HFFc6 (cell line): Measurements from ENCODE around the gene RAD51B. TPM values are rescaled to one million over a fixed set of nuclear protein-coding genes. Genes with fewer than 3 reads are reported as not detected.

Experiments used
- DNase-seq: peaks from one replicate; pipeline ENCODE4 v3.0.0-alpha.2; 2018
- H3K27ac Mint-ChIP-seq: 2 replicates; pipeline ENCODE4 v1.8.0; 2020; ENCODE audit warnings: mild to moderate bottlenecking, mixed read lengths
- H3K27me3 Mint-ChIP-seq: 2 replicates; pipeline ENCODE4 v1.8.0; 2021; ENCODE audit warnings: mild to moderate bottlenecking, moderate library complexity, mixed read lengths; ENCODE audit not compliant: insufficient read depth
- H3K36me3 Mint-ChIP-seq: 2 replicates; pipeline ENCODE4 v1.8.0; 2021; ENCODE audit warnings: low read depth, mixed read lengths
- H3K4me1 Mint-ChIP-seq: 2 replicates; pipeline ENCODE4 v1.8.0; 2020; ENCODE audit warnings: low read depth, mixed read lengths
- H3K4me3 Mint-ChIP-seq: 2 replicates; pipeline ENCODE4 v1.8.0; 2020; ENCODE audit warnings: mild to moderate bottlenecking, moderate library complexity, mixed read lengths
- H3K9me3 Mint-ChIP-seq: 2 replicates; pipeline ENCODE4 v1.8.0; 2020; ENCODE audit warnings: mild to moderate bottlenecking, mixed read lengths
- total RNA-seq, 6 experiments: library from RNA; stranded (reverse); fragmentation: NEBNext Ultra II Directional; extraction: Animal tissue kit (Norgen Biotek cat#: 25700); gene quantifications; 2 replicates in 1 of 6; 3 replicates in 5 of 6; pipeline ENCODE4 v1.2.3, GENCODE V29; 2021
- TF ChIP-seq, protein P1 (sequence below): fragments of 200-600 bp; sonication (generic); IDR thresholded peaks from 2 replicates; pipeline ENCODE4 v1.5.0; 2021; ENCODE audit warnings: antibody characterized with exemption, mild to moderate bottlenecking

The RAD51B gene
- total RNA-seq, 6 experiments from 2014 or later, result 7.1 to 12.4 (median 9.6) TPM

DNA sequence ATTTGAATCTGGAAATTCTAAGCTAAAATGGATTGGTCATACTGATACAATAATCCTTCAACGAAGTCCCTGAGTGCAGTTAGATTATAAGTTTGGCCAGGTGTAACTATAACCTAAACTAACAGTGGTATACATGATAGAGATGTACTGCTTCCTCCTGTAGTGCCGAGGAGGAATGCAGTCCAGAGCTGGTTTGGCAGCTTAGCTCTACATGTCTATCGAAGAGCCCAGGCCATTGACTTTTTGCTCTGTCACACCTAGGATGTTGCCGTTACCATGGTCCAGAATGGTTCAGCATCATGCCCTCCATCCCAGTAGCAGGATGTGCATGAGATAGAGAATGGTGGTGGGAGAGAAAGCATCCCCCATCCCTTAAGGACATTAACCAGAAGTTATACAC lies 655.2 kb downstream of the RAD51B start:
- no peaks in the 10 kb centered on the region for H3K9me3 Mint-ChIP-seq
- H3K36me3 Mint-ChIP-seq, result peaks cover 6% of the 10 kb centered on the region; the same call in 1 of the 2 replicates
- no peak for DNase-seq
- no peak overlapping the region for H3K27ac Mint-ChIP-seq
- H3K4me1 Mint-ChIP-seq, result peaks cover 56% of the 10 kb centered on the region
- TF ChIP-seq, protein P1, sequence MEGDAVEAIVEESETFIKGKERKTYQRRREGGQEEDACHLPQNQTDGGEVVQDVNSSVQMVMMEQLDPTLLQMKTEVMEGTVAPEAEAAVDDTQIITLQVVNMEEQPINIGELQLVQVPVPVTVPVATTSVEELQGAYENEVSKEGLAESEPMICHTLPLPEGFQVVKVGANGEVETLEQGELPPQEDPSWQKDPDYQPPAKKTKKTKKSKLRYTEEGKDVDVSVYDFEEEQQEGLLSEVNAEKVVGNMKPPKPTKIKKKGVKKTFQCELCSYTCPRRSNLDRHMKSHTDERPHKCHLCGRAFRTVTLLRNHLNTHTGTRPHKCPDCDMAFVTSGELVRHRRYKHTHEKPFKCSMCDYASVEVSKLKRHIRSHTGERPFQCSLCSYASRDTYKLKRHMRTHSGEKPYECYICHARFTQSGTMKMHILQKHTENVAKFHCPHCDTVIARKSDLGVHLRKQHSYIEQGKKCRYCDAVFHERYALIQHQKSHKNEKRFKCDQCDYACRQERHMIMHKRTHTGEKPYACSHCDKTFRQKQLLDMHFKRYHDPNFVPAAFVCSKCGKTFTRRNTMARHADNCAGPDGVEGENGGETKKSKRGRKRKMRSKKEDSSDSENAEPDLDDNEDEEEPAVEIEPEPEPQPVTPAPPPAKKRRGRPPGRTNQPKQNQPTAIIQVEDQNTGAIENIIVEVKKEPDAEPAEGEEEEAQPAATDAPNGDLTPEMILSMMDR, result no peak
- H3K27me3 Mint-ChIP-seq, result no peaks in the 10 kb centered on the region
- H3K4me3 Mint-ChIP-seq, result no peak overlapping the region

DNA sequence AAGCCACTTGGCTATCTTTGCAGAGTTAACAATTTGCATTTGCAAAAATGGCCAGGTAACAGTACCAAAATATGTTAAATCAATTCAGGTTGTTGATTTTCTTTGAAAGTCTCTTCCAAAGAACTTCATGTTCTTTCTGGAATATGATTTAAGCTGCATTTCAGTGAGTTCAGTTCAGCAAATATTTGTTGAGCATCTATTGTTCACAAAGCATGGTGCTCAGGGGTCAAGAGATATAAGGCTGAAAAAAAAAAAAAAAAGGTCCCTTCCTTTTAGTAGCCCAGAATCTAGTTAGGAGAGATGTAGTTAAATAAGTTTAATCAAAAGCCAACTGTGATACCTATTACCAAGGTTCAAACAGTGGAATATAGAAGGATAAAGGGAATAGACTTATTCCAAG lies 656.2 kb downstream of the RAD51B start:
- Mint-ChIP-seq H3K27me3 (no peaks in the 10 kb centered on the region), H3K4me3 (peak overlapping the region; percentile 43; the same call in 1 of the 2 replicates), H3K27ac (peak overlapping the region; percentile 90), H3K4me1 (peaks cover 53% of the 10 kb centered on the region), H3K9me3 (no peaks in the 10 kb centered on the region), H3K36me3 (peaks cover 3% of the 10 kb centered on the region; the same call in 1 of the 2 replicates)
- no peak for DNase-seq
- TF ChIP-seq, protein P1, result no peak

- DNase-seq, result peak; percentile 90
- Mint-ChIP-seq H3K27ac (peak overlapping the region; percentile 90), H3K4me1 (peaks cover 54% of the 10 kb centered on the region), H3K4me3 (peak overlapping the region; percentile 43), H3K27me3 (no peaks in the 10 kb centered on the region), H3K9me3 (no peaks in the 10 kb centered on the region), H3K36me3 (0 out of 2 replicates have a peak, but pooled peaks cover 8% of the 10 kb centered on the region)
- TF ChIP-seq, protein P1, result no peak
These were observed 656.9 kb downstream of the RAD51B start for GRCh38 chr14:68476212-68477109.

DNA sequence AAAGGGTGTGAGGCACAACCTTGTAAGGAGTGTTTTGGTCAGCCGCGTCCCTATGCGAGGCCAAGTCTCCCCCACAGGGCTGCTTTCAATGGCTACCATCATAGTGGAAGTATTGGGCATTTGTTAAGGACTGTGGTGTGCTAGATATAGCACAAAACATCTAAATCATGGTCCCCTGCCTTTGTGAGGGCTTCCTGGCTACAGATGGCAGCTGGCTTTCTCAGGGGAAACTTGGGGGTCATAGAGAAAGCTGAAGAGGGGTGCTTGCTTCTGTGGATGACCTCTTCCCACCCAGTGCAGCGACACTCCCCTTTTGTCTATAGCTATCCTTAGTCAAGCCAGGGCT lies 657.5 kb downstream of the RAD51B start:
- peak overlapping the region; percentile 43 for H3K4me3 Mint-ChIP-seq
- peak overlapping the region; percentile 90 for H3K27ac Mint-ChIP-seq
- no peaks in the 10 kb centered on the region for H3K9me3 Mint-ChIP-seq
- no peaks in the 10 kb centered on the region for H3K27me3 Mint-ChIP-seq
- TF ChIP-seq, protein P1, result no peak
- H3K36me3 Mint-ChIP-seq, result 0 out of 2 replicates have a peak, but pooled peaks cover 8% of the 10 kb centered on the region
- no peak for DNase-seq
- H3K4me1 Mint-ChIP-seq, result peaks cover 54% of the 10 kb centered on the region

GRCh38 chr14:68477461-68478085 lies 658.0 kb downstream of the RAD51B start:
- TF ChIP-seq, protein P1, result no peak
- peak overlapping the region; percentile 90 for H3K27ac Mint-ChIP-seq

More at GRCh38 chr14:68477461-68478085, 658.0 kb downstream of the RAD51B start:
- DNase-seq, result no peak
- H3K36me3 Mint-ChIP-seq, result 0 out of 2 replicates have a peak, but pooled peaks cover 8% of the 10 kb centered on the region
- no peaks in the 10 kb centered on the region for H3K27me3 Mint-ChIP-seq
- H3K4me1 Mint-ChIP-seq, result peaks cover 59% of the 10 kb centered on the region
- no peak overlapping the region; the same call in 1 of the 2 replicates for H3K4me3 Mint-ChIP-seq
- no peaks in the 10 kb centered on the region for H3K9me3 Mint-ChIP-seq
